ENCODE results near the gene RGMB.

Gene RGMB

GRCh38 chr5:98785244-98785643 is 11.8 kb downstream of the RGMB start:
- DNase-seq (ENCODE audit: low read depth) = no peak

DNA sequence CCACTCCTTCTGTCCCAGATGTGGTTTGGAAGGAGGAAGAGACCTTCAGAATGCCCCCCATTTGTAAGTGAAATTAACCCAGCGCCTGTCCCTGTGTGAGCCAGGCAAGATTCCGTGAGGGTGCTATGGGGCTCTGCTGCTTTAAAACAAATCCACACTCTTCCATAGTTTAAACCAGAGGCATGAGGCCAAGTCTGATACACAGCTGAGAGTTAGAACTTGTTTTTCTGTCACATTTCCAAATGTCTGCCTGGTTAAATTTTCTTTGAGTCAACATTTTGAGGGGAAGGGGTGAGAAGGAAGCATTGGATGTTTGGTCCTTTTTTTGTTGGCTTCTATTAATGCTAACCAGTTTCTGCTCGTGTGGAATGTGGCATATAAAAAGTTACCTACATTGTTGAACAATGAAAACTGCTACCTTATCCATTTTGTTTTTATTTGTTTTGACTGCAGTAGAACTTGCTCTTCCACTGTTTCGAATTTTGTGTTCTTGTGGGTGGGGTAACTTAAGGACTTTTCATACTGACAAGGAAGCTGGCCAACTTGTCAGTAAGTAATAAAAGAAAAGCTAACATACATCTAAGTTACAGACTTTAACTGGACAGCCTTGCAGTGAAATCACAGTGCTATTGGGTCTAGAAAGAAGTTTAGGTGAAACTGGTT is 12.9 kb downstream of the RGMB start:
- DNase-seq (ENCODE audit: low read depth) = no peak

- no peak for DNase-seq (ENCODE audit: low read depth)
Measured at GRCh38 chr5:98787131-98787719, 13.8 kb downstream of the RGMB start.

DNA sequence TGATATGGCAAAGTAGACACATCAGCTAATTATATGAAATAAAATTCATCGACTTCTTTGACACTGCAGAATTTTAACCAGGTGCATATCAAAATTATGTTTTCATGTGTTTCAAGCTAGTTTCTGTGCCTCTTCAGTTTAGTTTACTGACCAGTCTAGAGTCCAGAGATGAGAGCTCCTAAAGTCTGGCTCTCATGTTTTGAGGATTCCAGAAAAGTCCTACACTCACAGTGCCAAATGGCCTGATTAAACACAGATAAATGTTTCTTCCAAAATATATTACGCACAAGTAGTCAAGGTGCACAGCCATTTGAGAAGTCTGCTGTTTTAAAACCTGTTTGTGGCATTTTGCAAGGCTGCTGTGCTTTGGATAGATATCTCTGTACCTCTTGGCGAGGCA is 15.6 kb downstream of the RGMB start:
- DNase-seq (ENCODE audit: low read depth) = no peak

DNA sequence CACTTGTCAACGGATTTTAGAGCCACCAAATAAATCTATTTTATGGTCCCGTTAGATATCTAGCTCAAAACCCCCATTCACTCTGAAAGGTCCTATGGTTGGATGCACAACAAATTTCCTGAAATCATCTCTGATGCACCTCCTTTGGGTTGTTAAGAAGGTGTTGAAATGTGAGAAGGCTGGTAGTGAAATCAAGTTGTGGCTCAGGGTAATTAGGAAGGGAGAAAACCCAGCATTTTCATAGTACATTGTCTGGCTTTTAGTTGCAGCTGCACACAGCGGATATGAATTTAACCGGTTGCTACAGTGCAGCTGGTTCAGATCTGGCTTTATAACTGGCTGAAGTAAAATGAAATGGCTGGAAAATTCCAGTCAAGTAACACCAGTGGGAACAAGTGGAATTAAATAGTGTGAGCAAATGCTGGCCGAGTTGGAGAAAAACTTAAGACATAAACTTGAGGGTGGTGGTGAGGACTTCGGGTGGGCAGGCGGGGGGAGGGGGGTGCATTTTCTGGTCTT is 17.6 kb downstream of the RGMB start:
- no peak for DNase-seq (ENCODE audit: low read depth)

GRCh38 chr5:98791898-98792580 is 18.6 kb downstream of the RGMB start:
- DNase-seq (ENCODE audit: low read depth) = no peak

DNA sequence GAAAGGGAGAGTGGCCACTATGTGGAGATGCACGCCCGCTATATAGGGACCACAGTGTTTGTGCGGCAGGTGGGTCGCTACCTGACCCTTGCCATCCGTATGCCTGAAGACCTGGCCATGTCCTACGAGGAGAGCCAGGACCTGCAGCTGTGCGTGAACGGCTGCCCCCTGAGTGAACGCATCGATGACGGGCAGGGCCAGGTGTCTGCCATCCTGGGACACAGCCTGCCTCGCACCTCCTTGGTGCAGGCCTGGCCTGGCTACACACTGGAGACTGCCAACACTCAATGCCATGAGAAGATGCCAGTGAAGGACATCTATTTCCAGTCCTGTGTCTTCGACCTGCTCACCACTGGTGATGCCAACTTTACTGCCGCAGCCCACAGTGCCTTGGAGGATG is 19.8 kb downstream of the RGMB start:
- DNase-seq (ENCODE audit: low read depth) = no peak

GRCh38 chr5:98794001-98794400 is 20.5 kb downstream of the RGMB start:
- DNase-seq (ENCODE audit: low read depth) = no peak

DNA sequence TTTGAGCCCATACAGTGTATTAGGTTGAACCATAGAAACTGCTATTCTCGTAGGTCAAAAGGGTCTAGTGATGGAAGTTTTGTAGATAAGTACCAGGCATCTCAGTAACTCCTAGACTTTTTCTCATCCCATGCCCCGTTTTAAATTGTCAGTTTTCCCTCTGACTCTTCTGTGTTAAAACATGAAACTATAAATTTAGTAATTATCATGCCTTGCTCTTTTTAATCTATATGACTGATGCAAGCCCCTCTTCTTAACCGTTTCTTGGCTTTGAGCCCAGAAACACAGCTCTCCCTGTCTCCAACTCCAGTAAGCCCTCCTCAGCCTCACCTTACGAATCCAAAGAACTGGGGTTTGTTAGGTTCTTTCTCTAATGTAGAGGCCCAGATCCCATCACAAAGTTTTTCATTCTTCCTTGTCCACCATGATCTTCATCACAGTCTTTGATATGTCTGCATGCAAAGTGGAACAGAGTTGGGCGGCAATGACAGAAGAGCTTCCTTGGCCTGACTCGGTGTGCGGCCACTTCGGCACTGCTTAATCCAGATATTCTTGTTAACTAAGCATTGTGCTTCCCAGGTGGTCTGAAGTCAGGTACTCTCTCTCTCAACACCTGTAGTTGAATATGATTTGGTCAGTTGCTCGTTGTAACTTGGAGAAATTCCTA is 21.1 kb downstream of the RGMB start:
- DNase-seq (ENCODE audit: low read depth) = no peak

DNA sequence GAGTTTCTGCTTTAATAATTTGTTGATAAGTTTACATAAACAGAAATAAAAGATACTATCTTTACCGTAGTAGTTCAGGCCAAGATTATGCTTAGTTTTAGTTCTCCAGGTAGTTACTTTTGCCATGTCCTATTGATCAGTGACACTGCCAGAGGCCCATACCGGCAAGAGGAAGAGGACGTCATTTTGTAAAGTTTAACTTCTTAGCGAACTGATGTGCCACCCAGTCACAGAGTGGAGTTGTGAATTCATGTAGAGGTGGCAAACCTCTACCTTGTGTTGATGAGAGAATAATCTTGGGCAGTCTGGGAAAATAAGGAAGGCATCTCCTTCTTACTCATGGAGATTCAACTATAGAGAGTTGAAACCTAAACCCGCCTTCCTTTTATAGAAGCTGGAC is 21.8 kb downstream of the RGMB start:
- DNase-seq (ENCODE audit: low read depth) = no peak

- no peak for DNase-seq (ENCODE audit: low read depth)
Measured at GRCh38 chr5:98796197-98796972, 22.9 kb downstream of the RGMB start.

- DNase-seq (ENCODE audit: low read depth) = no peak
Measured at GRCh38 chr5:98798371-98798770, 24.9 kb downstream of the RGMB start.

- DNase-seq (ENCODE audit: low read depth) = no peak
Measured at GRCh38 chr5:98798847-98799246, 25.4 kb downstream of the RGMB start.

DNA sequence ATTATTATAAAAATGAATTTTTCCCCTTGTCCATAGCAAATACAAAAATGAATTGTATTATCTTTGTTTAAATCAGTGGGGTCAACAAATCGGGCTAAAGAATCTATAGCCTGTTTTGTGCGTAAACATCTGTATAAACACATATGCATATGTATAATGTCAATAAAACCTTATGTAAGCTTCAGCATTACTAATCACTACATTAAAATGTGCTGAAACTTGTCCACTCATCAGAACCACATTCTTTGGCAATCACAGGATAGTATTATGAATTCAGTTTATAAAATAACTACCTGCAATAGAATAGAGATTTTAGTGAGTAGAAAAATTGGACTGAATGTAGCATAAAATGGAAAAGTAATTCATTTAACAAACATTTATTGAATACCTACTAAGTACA is 30.6 kb downstream of the RGMB start:
- no peak for DNase-seq (ENCODE audit: low read depth)

GRCh38 chr5:98805070-98805469 is 31.6 kb downstream of the RGMB start:
- DNase-seq (ENCODE audit: low read depth) = no peak

GRCh38 chr5:98807806-98808205 is 34.3 kb downstream of the RGMB start:
- DNase-seq (ENCODE audit: low read depth) = no peak

DNA sequence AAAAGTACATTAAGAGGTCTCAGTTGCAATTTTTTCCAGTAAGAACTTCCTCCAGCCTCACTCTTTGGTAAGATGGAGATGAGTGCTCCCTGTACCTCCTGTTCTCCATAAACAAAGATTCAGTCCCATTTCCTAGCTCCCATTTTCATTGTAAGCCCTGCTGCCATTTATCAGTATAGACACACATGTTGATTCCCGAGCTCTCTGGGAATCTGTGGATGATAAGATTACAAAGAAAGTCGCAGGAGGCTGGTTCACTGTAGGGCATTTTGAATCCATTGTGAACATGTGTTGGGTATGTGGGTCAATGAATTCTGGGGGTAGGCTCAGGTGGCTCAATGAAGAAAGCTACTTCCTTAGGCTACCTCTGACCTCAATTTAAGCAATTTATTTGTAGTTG is 36.7 kb downstream of the RGMB start:
- no peak for DNase-seq (ENCODE audit: low read depth)

- no peak for DNase-seq (ENCODE audit: low read depth)
Measured at GRCh38 chr5:98813755-98814154, 40.3 kb downstream of the RGMB start.

DNA sequence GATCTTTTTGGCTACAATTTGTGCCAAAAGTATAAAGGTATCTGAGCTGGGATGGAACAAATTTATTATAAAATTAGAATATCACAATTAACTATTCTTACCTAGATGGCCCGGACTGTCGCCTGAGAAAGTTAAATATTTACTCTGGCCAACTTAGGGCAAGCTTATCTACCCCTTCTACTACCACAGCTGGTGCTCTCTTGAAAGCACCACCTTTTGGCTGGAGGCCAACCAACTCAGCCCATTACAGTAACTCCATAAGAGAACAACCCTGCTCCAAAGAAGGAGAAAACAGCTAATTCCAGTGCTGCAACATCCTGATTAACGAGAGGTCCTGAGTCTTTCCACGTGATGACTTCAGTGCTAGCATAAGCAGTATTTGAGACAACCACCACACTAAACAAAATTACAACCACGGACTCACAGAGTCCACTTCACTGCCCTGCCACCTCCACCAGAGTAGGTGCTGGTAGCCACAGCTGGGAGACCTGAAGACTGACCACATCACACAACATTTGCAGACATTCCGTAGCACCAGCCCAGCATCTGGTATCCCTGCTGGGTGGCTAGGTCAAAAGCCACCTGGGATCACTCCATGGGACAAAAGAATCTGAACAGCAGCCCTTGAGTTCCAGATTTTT is 43.2 kb downstream of the RGMB start:
- no peak for DNase-seq (ENCODE audit: low read depth)

DNA sequence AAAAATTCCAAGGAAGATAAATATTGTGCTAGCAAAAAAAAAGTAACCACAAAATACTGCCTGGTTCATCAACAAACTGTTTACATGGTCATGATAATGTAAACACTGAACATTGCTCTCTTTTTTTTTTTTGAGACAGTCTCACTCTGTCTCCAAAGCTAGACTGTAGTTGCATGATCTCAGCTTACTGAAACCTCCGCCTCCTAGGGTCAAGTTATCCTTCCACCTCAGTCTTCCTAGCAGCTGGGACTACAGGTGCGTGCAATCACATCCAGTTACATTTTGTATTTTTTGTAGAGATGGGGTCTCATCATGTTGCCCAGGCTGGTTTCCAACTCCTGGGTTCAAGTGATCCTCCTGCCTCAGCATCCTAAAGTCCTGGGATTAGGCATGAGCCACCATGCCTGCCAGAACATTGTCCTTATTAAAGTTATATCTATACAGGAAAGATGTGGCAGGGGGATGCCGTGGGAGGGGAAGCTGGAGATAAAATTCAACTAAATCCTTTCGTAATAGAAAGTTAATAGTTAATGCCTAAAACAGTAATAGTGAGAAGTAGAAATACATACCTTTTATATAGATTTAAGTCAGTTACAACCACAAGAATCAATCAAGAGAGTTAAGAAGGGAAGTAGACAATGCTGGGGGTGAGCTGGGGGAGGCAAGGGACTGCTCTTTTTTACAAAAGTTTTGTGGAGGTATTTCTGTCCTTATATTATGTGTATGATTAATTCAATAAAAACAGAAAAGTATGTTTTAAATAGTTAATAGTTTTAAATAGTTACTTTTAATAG is 52.3 kb downstream of the RGMB start:
- DNase-seq (ENCODE audit: low read depth) = no peak

DNA sequence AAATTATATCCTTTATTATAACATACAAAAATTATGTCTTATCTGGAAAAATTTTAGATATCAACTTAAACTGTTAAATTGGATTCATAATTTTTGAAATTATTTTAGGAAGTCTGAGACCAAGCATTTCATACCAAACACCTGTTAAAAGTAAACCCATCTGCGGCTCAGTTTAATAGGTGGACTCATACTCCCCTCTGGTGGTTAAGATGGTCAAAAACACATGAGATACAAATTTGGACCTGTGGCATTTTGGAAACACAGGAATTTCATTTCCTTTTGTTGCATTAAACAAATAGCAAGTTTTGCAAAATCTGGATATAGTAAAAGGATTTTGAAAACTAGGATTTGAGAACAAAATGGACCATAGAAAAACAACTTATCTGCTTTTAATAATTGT is 53.7 kb downstream of the RGMB start:
- DNase-seq (ENCODE audit: low read depth) = peak; percentile 29

Measured in GM04504 (cell line).